DND-41 (cell line): ENCODE results near the gene HTRA3.

ENCODE experiments used
- ATAC-seq: fragments of 200-7000 bp; cut with Tn5 transposase; 3 replicates; pipeline ENCODE4 v1.9.1; 2021; ENCODE audit warnings: low read depth; ENCODE audit not compliant: insufficient read depth
- DNase-seq: peaks from one replicate; pipeline ENCODE4 v3.0.0-alpha.2; 2020
- H2AFZ ChIP-seq: 2 replicates; pipeline ENCODE4 v1.6.0; 2012; ENCODE audit warnings: low read depth, low read length
- H3K27ac ChIP-seq: 2 replicates; pipeline ENCODE4 v1.5.1; 2012; ENCODE audit warnings: low read length, inconsistent platforms
- H3K27me3 ChIP-seq: fragments of 200-600 bp; sonication (generic); 2 replicates; pipeline ENCODE4 v1.6.0; 2012; ENCODE audit warnings: low read length, mild to moderate bottlenecking, inconsistent platforms; ENCODE audit not compliant: insufficient read depth, poor library complexity
- H3K36me3 ChIP-seq: 2 replicates; pipeline ENCODE4 v1.5.1; 2012; ENCODE audit warnings: low read length, inconsistent platforms; ENCODE audit not compliant: insufficient read depth
- H3K4me1 ChIP-seq: 2 replicates; pipeline ENCODE4 v1.5.1; 2012; ENCODE audit warnings: mild to moderate bottlenecking, low read length; ENCODE audit not compliant: insufficient read depth
- H3K4me2 ChIP-seq: 2 replicates; pipeline ENCODE4 v1.6.0; 2012; ENCODE audit warnings: mild to moderate bottlenecking, moderate library complexity, low read length, inconsistent platforms; ENCODE audit not compliant: insufficient read depth
- H3K4me3 ChIP-seq, 2 experiments: fragments of 200-600 bp in 1 of 2; shearing (Covaris generic) in 1 of 2; 2 replicates each; pipeline ENCODE4 v1.5.1; 2012 to 2016; ENCODE audit warnings: inconsistent platforms in 2 of 2, low read length in 2 of 2, mild to moderate bottlenecking in 2 of 2, low read depth in 1 of 2, moderate library complexity in 1 of 2
- H3K79me2 ChIP-seq: 2 replicates; pipeline ENCODE4 v1.6.0; 2012; ENCODE audit warnings: low read length, inconsistent platforms; ENCODE audit not compliant: insufficient read depth
- H3K9ac ChIP-seq: 2 replicates; pipeline ENCODE4 v1.6.0; 2012; ENCODE audit warnings: low read depth, mild to moderate bottlenecking, inconsistent platforms, low read length, moderate library complexity
- H3K9me3 ChIP-seq: 2 replicates; pipeline ENCODE4 v1.5.1; 2012; ENCODE audit warnings: low read length, moderate library complexity, mild to moderate bottlenecking, inconsistent platforms; ENCODE audit not compliant: insufficient read depth, severe bottlenecking
- H4K20me1 ChIP-seq: 2 replicates; pipeline ENCODE4 v1.6.0; 2012; ENCODE audit warnings: low read length; ENCODE audit not compliant: insufficient read depth
- EZH2 ChIP-seq: IDR thresholded peaks from 3 replicates; pipeline ENCODE4 v1.6.1; 2012; ENCODE audit warnings: borderline replicate concordance, low read depth, mild to moderate bottlenecking, moderate library complexity, low read length, inconsistent platforms; ENCODE audit not compliant: severe bottlenecking
- TF ChIP-seq, protein P1 (sequence below): IDR thresholded peaks from 2 replicates; pipeline ENCODE4 v1.5.1; 2012; ENCODE audit warnings: borderline replicate concordance, low read length, moderate library complexity, mild to moderate bottlenecking; ENCODE audit not compliant: poor library complexity, severe bottlenecking; ENCODE audit errors: extremely low read depth

Gene HTRA3

DNA sequence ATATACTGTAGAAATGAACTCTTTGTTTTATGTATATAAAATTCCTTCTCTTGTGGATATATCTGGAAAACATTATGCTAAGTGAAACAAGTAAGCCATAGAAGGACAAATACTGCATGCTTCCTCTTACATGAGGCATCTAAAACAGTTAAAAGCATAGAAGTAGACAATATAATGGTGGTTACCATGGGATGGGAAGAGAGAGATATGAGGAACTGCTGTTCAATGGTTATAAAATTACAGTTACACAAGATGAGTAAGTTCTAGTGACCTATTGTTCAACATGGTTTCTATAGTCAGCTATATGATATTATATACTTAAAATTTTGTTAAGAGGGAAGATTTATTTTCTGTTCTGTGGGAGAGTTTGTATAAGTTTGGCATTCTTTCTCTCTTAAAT lies 43.4 kb downstream of the HTRA3 start:
- Histone ChIP-seq H3K4me1 (0 out of 2 replicates have a peak, but pooled peaks cover 5% of the 10 kb centered on the region), H3K27ac (no peak overlapping the region), H4K20me1 (no peaks in the 10 kb centered on the region), H2AFZ (no peak overlapping the region), H3K9ac (no peak overlapping the region), H3K9me3 (no peaks in the 10 kb centered on the region), H3K36me3 (no peaks in the 10 kb centered on the region), H3K79me2 (no peaks in the 10 kb centered on the region), H3K27me3 (no peaks in the 10 kb centered on the region), H3K4me3 (no peak overlapping the region), H3K4me2 (no peak overlapping the region)
- TF ChIP-seq, protein P1, sequence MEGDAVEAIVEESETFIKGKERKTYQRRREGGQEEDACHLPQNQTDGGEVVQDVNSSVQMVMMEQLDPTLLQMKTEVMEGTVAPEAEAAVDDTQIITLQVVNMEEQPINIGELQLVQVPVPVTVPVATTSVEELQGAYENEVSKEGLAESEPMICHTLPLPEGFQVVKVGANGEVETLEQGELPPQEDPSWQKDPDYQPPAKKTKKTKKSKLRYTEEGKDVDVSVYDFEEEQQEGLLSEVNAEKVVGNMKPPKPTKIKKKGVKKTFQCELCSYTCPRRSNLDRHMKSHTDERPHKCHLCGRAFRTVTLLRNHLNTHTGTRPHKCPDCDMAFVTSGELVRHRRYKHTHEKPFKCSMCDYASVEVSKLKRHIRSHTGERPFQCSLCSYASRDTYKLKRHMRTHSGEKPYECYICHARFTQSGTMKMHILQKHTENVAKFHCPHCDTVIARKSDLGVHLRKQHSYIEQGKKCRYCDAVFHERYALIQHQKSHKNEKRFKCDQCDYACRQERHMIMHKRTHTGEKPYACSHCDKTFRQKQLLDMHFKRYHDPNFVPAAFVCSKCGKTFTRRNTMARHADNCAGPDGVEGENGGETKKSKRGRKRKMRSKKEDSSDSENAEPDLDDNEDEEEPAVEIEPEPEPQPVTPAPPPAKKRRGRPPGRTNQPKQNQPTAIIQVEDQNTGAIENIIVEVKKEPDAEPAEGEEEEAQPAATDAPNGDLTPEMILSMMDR = no peak
- TF ChIP-seq EZH2 = no peak
- ATAC-seq (no peak), DNase-seq (no peak)

DNA sequence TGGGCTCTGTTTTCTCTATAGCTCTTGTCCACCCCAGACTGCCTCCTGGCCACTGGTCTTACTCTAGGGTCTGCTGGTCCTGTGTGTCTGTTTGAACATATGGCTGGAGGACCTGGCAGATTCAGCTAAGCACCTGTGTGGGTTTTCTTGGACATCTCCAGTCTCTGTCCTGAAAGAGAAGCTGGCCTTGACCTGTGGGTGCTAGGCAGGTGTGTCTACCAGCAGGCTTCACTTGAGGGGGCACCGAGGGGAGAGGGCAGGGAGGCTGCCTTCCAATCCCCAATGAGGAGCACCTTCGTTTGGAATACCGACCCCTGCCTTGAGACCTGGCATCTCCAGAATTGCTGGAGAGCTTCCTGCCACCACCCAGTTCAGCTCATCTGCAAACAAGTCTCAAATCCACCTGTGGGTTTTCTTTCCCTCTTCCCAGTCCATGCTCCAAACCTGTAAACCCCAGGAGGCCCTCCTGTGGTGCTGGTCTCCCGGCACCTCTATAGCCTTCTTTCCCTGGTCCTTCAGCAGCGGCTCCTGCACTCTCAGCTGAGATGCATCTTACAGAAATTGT lies 45.2 kb downstream of the HTRA3 start:
- no peak overlapping the region for H3K4me3 ChIP-seq
- ATAC-seq (no peak), DNase-seq (no peak)
- H3K36me3 ChIP-seq = no peaks in the 10 kb centered on the region
- no peaks in the 10 kb centered on the region for H3K27me3 ChIP-seq
- no peaks in the 10 kb centered on the region for H3K9me3 ChIP-seq
- H2AFZ ChIP-seq = no peak overlapping the region
- no peak for TF ChIP-seq EZH2
- TF ChIP-seq, protein P1 = no peak
- no peaks in the 10 kb centered on the region for H3K79me2 ChIP-seq
- H3K4me1 ChIP-seq = 0 out of 2 replicates have a peak, but pooled peaks cover 5% of the 10 kb centered on the region
- no peak overlapping the region for H3K4me2 ChIP-seq
- no peaks in the 10 kb centered on the region for H4K20me1 ChIP-seq
- no peak overlapping the region for H3K27ac ChIP-seq
- no peak overlapping the region for H3K9ac ChIP-seq

DNA sequence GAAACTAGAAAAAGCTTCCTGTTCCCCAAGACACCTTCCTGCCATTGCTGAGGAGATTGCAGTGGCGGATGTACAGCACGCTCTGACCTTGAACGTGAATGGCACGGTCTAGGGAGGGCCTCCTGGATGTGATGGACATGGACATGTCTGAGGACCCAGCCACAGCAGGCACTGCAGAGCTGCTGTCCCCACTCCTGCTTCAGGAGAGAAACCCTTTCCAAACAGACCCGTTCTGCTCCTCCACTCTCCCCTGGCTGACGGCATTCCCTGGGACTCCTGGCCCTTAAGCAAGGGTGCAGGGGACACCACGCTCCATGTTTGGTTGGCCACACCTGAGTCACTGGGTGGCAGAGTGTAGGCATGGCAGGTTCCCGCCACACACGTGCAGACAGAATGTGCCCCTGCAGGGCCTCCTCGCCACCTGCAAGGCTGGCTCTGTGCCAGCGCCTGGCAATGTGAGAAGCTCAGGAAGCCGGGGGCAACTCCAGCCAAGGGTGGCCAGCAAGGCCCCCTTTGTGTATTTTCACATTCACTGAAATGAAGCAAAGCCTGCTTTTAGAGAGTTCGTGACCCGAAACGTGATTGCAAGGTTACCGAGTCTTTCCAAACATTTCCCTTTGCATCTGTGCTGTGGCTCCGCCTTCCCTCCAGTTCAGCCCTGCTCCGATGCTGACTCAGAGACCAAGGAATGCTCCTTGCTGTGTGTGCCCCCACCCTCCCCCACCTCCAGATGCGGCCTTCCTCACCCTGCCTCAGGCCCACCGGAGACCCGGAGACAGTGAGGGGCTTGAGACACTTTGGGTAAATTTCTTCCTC lies 46.1 kb downstream of the HTRA3 start:
- no peaks in the 10 kb centered on the region for H3K9me3 ChIP-seq
- H3K79me2 ChIP-seq = no peaks in the 10 kb centered on the region
- H3K9ac ChIP-seq = no peak overlapping the region
- peak; percentile 30 for DNase-seq
- H3K36me3 ChIP-seq = no peaks in the 10 kb centered on the region
- H3K27ac ChIP-seq = no peak overlapping the region
- no peak overlapping the region for H3K4me3 ChIP-seq
- no peaks in the 10 kb centered on the region for H4K20me1 ChIP-seq
- no peak for TF ChIP-seq EZH2
- TF ChIP-seq, protein P1 = no peak
- H3K27me3 ChIP-seq = no peaks in the 10 kb centered on the region
- H3K4me1 ChIP-seq = 0 out of 2 replicates have a peak, but pooled peaks cover 5% of the 10 kb centered on the region
- no peak for ATAC-seq
- H3K4me2 ChIP-seq = no peak overlapping the region
- no peak overlapping the region for H2AFZ ChIP-seq
